ENCODE measurements around the gene FAM186B.

DNA sequence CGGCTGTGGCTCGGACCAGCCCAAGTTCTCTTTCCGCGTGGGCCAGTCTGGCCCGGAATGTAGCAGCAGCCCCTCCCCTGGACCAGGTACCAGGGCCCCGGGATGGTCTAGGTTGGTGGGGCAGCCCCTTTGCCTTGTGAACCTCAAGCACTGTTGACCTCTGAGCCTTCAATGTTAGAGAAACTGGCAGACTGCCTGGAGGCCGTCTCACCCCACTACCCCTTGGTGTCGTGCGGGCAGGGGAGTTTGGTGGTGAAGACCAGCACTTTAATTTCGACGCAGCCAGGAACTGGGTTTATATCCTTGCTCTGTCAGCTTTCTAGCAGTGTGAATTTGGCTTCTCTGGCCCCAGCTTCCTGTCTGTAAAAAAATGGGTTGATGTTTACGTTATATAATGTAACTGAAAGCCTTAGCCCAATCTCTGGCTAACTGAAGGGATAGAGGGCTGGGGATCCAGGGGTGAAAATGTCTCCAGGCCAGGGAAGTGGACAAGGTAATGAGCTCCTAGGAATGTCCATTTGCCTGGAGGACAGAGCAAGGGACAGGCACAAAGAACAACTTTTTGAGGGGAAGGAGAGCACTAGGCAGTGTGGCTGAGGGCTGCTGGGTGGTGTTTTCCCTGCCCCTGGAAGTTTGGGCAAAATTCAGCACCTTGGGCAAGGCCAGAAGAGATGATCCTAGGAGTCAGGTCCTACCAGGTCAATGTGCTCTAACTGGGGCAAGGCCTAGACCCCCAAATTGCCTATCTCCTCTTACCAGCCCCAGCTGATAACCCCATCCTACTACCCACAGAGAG lies 48.9 kb downstream of the FAM186B start:
- TF ChIP-seq, protein P1, sequence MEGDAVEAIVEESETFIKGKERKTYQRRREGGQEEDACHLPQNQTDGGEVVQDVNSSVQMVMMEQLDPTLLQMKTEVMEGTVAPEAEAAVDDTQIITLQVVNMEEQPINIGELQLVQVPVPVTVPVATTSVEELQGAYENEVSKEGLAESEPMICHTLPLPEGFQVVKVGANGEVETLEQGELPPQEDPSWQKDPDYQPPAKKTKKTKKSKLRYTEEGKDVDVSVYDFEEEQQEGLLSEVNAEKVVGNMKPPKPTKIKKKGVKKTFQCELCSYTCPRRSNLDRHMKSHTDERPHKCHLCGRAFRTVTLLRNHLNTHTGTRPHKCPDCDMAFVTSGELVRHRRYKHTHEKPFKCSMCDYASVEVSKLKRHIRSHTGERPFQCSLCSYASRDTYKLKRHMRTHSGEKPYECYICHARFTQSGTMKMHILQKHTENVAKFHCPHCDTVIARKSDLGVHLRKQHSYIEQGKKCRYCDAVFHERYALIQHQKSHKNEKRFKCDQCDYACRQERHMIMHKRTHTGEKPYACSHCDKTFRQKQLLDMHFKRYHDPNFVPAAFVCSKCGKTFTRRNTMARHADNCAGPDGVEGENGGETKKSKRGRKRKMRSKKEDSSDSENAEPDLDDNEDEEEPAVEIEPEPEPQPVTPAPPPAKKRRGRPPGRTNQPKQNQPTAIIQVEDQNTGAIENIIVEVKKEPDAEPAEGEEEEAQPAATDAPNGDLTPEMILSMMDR (IDR thresholded peaks at IDR 0.05; ENCODE audit: insufficient read depth, low read depth, low read length), result no peak
- TF ChIP-seq EZH2 (IDR thresholded peaks at IDR 0.05; ENCODE audit: insufficient read depth, low read length), result no peak
